AG20443 (cell line): ENCODE results near the gene EDDM13.
"Not testable (repeated sequence)": the region's sequence is repeated elsewhere in the genome, so short reads cannot be mapped to it uniquely, and the experiment has no call there.

Experiments
- DNase-seq: peaks from one replicate; pipeline ENCODE4 v3.0.0; 2012; ENCODE audit warnings: low spot score, mixed read lengths

Gene EDDM13, protein sequence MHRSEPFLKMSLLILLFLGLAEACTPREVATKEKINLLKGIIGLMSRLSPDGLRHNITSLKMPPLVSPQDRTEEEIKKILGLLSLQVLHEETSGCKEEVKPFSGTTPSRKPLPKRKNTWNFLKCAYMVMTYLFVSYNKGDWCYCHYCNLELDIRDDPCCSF

DNA sequence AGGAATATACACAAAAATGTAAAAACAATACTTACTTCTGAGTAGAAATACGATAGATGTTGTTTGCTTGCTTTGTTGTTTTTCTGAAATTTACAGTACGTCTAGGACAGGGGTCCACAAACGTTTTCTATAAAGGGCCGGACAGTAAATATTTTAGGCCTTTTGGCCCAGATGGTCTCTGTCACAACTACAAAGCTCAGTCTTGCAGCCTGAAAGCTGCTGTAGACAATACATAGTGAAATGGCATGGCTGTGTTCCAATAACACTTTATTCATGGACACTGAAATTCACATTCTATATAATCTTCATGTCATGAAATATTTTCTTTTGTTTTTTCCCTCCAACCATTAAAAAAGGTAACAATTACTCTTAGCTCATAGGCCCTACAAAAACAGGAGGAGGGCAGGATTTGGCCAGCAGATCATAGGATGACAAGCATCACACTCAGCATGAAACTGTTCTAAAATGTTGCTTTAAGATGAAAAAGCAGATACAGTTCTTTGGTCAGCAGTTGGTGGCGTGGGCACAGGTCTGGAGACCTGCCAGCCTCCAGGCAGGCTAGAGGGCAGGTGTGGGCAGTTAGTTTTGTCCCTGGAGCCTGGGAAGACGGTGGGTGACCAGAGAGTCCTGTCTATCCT, at the start of gene EDDM13:
TSS of gene EDDM13 (plus strand) at position 588 of the 638 bp plus-strand sequence. CDS start 87 bp downstream, outside the sequence.
- DNase-seq, result no peak

DNA sequence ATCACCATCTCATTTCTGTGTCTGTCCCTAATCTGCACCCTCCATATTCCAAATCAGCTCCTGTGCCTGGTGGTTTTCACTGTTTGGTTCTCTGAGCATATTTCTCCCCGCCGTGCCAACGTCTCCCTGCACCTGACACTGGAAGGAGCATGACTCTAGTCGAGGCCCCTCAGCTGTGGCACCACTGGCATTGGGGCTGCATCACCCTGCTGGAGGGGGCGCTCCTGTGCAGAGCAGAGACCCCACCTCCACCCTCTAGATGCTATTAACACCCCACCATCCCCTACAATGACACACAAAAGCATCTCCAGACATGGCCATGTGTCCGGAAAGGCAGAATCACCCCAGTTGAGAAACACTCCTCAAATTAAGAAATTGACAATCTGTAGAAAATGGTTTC, 49.6 kb upstream of the EDDM13 start:
- DNase-seq, result no peak

- no peak for DNase-seq
These were observed 49.1 kb upstream of the EDDM13 start for GRCh38 chr19:56223481-56223880.

- peak; percentile 54 for DNase-seq
These were observed 27.3 kb upstream of the EDDM13 start for GRCh38 chr19:56245121-56245740.

- not testable (repeated sequence) for DNase-seq
These were observed 26.8 kb upstream of the EDDM13 start for GRCh38 chr19:56245764-56246163.

GRCh38 chr19:56248736-56249338, 23.7 kb upstream of the EDDM13 start:
- DNase-seq, result not testable (repeated sequence)

GRCh38 chr19:56252699-56253422, 19.7 kb upstream of the EDDM13 start:
- peak; percentile 85 for DNase-seq

DNA sequence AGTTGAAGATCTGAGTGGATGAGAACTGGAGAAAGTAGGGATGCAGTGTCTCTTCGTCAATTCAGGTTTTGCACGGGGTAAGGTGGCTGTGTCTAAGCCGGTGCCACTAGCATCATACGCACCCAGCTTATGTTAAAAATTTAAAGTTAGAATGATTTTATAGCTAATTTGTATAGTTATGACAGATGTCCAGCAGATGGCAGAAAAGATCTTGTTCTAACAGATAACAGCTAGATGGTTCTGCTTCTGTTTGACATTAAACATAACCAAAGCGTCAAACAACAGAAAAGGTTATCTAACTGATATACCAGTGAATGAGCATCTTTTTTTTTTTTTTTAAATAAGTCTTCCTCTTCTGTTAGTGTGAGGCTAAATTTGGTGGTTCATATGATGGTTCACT, 18.8 kb upstream of the EDDM13 start:
- DNase-seq, result peak; percentile 54

- no peak for DNase-seq
These were observed 14.3 kb upstream of the EDDM13 start for GRCh38 chr19:56258272-56258671.

DNA sequence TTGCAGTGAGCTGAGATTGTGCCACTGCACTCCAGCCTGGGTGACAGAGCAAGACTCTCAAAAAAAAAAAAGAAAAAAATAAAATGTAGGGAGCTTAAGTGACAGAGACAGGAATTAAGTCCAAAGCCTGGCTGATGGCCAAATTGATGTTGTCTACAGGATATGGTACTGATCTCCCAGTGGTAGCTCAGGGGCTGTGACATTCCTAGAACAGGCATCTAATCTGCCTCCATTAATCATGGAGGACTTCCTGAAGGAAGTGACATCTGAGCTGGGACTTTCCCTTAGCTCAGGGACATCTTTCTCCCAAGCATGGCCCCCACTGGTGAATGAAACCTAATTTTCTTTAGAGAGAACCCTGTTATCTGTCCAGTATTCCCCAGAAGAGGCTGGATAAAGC, 11.4 kb upstream of the EDDM13 start:
- no peak for DNase-seq

DNA sequence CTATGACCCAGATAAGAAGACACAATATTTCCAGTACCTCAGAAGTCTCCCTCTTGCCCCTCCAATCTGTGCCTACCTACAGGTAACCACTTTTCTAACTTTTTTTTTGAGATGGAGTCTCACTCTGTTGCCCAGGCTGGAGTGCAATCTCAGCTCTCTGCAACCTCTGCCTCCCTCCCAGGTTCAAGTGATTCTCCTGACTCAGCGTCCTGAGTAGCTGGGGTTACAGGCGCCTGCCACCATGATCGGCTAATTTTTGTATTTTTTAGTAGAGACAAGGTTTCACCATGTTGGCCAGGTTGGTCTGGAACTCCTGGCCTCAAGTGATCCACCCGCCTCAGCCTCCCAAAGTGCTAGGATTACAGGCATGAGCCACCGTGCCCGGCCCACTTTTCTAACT, 10.6 kb upstream of the EDDM13 start:
- DNase-seq, result not testable (repeated sequence)

- no peak for DNase-seq
These were observed 9.2 kb upstream of the EDDM13 start for GRCh38 chr19:56263319-56263718.

DNA sequence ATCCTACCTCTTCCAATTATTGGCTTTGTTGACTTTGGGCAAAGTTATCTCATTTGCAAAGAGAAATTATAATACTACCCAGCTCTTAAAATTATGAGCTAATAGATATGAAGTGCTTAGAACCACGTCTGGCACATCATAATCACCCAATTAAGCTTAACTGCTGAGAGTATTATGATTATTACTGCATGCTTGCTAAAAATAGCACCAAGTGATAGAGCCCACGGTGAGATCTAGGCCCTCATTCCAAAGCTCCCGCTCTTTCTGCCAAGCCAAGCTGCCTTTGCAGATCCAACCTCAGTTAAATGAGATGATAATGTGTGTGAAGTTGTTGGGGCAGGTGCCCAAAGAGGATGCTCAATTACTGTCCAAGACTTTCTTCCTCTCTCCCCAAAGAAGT, 6.5 kb upstream of the EDDM13 start:
- DNase-seq, result no peak

DNA sequence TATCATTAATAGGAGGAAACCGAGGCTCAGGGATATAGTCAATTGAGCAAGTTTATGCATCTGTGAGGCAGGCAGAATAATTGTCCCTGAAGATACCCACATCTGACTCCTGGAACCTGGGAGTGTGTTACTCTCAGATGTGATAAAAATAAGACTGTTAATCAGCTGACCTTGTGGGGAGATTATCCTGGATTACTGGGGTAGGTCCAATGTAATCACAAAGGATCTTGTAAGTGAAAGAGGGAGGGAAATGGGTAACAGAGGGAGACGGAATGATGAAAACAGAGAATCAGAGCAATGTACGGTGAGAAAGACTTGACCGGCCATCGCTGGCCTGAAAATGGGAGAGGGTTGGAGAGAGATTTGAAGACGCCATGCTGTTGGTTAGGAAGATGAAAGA, 3.2 kb upstream of the EDDM13 start:
- no peak for DNase-seq

GRCh38 chr19:56270676-56271075, 1.9 kb upstream of the EDDM13 start:
- peak; percentile 42 for DNase-seq

DNA sequence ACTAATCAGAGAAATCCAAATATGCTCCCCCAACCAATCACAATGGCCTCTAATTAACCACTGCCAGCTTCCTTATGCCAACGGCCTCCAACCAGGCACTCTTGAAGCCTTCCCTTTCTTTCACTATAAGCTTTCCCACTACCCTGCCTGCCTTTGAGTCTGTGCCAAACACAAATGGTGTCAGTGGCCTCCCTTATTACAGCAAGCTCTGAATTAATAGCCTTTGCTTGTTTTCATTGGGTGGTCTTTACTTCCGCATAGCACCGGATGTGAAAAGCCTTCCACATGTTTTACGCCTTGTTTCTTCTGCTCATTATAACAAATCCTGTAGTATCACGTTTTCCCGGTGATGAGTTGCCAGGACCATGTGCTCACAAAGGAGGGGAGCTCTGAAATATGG, 1.4 kb upstream of the EDDM13 start:
- no peak for DNase-seq

DNA sequence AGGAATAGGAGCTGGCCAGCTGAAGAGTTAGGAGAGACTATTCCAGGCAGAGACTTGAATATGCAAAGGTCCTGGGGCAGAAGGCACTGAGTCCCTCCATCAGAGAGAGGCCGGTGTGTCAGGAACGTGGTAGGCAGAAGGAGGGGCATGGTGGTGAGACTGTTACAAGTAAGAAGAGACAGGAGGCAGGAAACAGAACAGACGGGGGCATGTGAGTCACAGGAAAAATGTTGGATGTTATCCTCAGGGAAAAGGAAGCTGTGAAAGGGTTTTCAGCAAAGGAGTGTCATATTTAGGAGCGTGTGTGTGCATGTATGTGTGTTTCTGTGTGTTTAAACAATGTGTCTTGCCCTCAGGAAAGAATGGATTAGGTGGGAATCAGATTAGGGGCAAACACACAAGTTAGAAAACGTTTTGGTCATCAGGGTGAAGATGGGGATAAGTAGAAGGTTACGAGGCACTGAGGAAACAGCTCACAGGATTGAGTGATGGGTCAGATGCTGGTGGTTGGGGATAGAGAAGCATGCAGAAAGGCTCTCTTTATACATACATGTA, 1.1 kb downstream of the EDDM13 start:
- DNase-seq, result no peak

GRCh38 chr19:56282809-56283208, 10.3 kb downstream of the EDDM13 start:
- DNase-seq, result no peak

DNA sequence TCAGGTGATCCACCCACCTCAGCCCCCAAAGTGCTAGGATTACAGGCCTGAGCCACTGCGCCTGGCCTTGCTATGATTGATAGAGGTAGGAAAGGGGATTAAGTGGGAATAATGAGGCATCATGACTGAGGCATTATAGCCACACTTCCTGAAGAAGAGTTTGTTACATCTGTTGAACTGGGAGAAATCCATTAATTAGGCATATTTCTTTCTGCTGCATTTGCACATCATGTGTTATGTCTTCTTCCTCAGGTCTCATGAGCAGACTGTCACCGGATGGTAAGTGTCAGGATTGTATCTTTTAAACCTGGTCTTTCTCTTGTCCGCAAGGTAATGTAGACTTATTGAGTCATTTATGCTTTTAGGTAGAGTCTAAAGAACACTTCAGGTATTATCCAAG, 12.2 kb downstream of the EDDM13 start:
- DNase-seq, result no peak

DNA sequence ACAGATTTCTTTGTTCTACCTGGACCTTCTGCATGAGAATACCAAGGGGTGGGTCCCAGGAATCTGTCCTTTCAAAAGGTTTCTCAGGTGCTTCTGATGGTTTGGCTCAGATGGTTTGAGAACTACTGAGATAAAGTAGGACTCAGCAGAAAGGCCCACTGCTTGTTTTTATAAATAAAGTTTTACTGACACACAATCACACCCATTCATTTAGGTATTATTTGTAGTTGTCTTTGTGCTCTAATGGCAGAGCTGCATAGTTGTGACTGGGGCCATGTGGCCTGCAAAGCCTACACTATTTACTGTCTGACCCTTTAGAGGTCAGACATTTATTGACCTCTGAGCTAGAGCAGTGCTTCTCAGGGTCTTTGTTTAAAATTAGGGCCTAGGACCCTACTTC, 17.6 kb downstream of the EDDM13 start:
- DNase-seq, result no peak

DNA sequence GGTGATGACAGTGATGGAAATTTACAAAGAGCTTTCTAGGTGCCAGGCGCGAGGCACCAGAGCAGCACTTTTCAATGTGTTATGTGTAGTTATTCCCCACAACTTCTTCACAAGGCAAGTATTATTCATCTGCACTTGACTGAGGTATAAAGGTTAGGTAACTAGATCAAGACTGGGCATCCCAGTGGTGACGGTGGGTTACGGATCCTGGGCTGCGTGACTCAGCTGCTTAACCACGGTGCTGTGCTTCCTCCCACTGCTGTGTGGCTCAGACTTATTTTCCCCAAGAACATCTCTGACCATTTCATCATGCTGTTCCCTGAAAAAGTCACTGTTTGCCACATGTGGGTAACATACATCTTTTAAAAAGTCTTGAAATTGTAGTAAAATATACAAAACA, 19.3 kb downstream of the EDDM13 start:
- DNase-seq, result no peak

DNA sequence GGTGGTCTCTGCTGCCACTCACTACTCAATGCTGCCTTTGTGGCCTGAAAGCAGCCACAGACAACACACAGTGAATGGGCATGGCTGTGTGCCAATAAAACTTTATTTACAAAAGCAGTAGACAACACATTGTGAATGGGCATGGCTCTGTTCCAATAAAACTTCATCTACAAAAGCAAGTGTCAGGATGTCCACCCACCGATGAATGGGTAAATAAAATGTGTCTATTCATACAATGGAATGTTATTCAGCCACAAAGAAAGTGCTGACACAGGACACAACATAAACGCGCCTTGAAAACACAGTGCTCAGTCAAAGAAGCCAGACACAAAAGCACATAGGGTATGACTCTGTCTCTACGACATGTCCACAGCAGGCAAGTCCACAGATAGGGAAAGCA, 22.0 kb downstream of the EDDM13 start:
- no peak for DNase-seq
